ENCODE data around the gene DBN1.
"Not testable (repeated sequence)": the region's sequence is repeated elsewhere in the genome, so short reads cannot be mapped to it uniquely, and the experiment has no call there.

Gene DBN1

DNA sequence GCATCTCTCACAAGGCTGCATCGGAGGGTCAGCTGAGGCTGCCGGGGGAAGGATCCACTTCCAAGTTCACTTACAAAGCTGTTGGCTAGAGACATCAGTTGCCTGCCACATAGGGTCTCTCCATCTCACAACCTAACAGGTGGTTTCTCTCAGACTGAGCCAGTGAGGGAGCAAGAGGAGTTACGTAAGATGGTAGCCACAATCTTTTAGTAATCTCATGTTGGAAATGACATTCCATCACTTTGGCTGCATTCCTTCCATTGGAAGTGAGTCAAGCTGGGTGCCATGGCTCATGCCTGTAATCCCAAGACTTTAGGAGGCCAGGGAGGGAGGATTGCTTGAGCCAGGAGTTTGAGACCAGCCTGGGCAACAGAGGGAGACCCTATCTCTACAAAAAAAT, 54.4 kb downstream of the DBN1 start:
- DNase-seq (ENCODE audit: extremely low spot score), result no peak
- ChIA-PET CTCF (interaction anchor here (0.8 to 23.4 kb wide), 3 partner anchors 13 to 36 kb away, joined by 3 to 347 read pairs (median 3); partner anchors contain the start of gene F12), POLR2A (no interaction called here)
- TF ChIP-seq, protein P1, sequence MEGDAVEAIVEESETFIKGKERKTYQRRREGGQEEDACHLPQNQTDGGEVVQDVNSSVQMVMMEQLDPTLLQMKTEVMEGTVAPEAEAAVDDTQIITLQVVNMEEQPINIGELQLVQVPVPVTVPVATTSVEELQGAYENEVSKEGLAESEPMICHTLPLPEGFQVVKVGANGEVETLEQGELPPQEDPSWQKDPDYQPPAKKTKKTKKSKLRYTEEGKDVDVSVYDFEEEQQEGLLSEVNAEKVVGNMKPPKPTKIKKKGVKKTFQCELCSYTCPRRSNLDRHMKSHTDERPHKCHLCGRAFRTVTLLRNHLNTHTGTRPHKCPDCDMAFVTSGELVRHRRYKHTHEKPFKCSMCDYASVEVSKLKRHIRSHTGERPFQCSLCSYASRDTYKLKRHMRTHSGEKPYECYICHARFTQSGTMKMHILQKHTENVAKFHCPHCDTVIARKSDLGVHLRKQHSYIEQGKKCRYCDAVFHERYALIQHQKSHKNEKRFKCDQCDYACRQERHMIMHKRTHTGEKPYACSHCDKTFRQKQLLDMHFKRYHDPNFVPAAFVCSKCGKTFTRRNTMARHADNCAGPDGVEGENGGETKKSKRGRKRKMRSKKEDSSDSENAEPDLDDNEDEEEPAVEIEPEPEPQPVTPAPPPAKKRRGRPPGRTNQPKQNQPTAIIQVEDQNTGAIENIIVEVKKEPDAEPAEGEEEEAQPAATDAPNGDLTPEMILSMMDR (IDR thresholded peaks at IDR 0.05; ENCODE audit: control extremely low read depth, extremely low read depth, low read depth, missing control alignments), result no peak

DNA sequence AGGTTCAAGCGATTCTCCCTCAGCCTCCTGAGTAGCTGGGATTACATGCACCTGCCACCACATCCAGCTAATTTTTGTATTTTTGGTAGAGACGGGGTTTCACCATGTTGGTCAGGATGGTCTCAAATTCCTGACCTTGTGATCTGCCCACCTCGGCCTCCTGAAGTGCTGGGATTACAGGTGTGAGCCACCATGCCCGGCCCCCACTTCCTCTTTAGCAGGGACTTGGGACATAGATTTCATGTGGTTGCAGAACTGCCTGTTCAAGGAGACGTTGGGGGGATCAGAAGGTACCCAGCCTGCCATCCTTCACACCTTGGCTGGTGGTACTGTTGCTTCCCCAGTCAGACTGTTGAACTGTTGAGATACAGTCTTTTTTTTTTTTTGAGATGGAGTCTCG, 56.4 kb downstream of the DBN1 start:
- POLR2A ChIA-PET, result interaction anchor here (0.6 kb wide), 1 partner anchor 436 kb away, joined by 3 read pairs; no protein-coding TSS in a partner anchor
- CTCF ChIA-PET, result interaction anchor here (0.7 to 23.4 kb wide), 8 partner anchors 11 to 48 kb away, joined by 3 to 549 read pairs (median 3); partner anchors contain the start of genes F12 and PRR7
- DNase-seq (ENCODE audit: extremely low spot score), result not testable (repeated sequence)

DNA sequence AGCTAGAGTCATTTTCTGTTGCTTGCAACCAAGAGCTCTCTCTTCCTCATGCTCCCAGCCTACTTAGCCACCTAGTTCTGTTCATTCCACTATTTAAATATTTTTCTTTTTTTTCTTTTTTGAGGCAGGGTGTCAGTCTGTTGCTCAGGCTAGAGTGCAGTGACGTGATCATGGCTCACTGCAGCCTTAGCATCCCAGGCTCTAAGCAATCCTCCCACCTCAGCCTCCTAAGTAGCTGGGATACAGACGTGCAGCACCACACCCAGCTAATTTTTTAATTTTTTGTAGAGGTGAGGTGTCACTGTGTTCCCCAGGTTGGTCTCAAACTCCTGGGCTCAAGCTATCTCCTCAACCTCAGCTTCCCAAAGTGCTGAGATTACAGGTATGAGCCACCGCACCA, 59.0 kb downstream of the DBN1 start:
- POLR2A ChIA-PET, result no interaction called here
- no peak for DNase-seq (ENCODE audit: extremely low spot score)
- CTCF ChIA-PET, result interaction anchor here (1.0 to 23.4 kb wide), 9 partner anchors 9 to 45 kb away, joined by 3 to 549 read pairs (median 6); partner anchors contain the start of genes F12 and PRR7
- TF ChIP-seq, protein P1 (IDR thresholded peaks at IDR 0.05; ENCODE audit: control extremely low read depth, extremely low read depth, low read depth, missing control alignments), result no peak

DNA sequence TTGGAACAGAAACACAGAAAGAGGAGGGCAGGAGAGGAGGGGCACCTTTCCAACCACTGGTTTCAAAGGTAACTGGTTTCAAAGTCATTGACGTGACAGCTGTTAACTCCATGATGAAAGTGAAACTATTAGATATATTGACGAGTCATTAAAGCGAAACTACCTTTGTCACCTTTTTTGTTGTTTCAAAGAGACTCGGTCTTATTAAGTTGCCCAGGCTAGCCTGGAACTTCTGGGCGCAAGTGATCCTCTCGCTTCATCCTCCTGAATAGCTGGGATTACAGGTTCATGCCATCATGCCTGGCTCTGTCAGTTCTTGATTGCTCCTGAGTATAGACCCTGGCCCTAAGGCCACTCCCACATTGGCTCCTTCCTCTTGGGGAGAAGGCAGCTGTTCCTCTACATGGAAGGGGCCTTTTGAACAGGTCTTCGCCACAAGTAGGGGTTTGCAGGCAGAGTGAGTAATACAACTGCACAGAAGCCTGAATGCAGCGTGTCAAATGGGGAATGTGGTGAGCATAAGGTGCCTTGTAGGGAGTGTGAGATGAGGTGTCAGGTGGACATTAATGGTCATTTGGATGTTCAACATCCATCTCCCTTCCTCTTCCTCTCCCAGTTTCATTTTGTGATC, 60.7 kb downstream of the DBN1 start:
- no peak for DNase-seq (ENCODE audit: extremely low spot score)
- TF ChIP-seq, protein P1 (IDR thresholded peaks at IDR 0.05; ENCODE audit: control extremely low read depth, extremely low read depth, low read depth, missing control alignments), result no peak
- POLR2A ChIA-PET, result no interaction called here
- CTCF ChIA-PET, result interaction anchor here (0.8 to 23.4 kb wide), 6 partner anchors 7 to 45 kb away, joined by 3 to 549 read pairs (median 17); partner anchors contain the start of genes F12 and PRR7

DNA sequence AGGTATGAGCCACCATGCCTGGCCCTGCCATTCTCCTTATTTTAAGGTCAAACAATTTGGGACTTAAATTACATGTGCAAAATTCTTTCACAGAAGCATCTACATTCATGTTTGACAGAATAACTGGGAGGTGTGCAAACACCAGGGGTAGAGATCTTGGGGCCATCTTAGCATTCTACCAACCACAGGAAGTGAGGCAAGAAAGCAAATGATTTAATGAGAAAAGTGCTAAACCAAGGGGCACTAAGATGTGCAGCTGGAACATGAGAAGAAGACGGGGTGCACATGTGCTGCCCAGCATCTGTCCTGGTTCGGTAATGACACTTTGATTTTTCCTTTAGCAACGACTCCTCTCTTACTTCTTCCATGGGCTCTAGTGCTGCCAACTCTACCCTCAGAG, 62.9 kb downstream of the DBN1 start:
- TF ChIP-seq, protein P1 (IDR thresholded peaks at IDR 0.05; ENCODE audit: control extremely low read depth, extremely low read depth, low read depth, missing control alignments), result no peak
- CTCF ChIA-PET, result interaction anchor here (21.8 kb wide), 1 partner anchor 35 kb away, joined by 549 read pairs; the partner anchor contains the start of gene PRR7

DNA sequence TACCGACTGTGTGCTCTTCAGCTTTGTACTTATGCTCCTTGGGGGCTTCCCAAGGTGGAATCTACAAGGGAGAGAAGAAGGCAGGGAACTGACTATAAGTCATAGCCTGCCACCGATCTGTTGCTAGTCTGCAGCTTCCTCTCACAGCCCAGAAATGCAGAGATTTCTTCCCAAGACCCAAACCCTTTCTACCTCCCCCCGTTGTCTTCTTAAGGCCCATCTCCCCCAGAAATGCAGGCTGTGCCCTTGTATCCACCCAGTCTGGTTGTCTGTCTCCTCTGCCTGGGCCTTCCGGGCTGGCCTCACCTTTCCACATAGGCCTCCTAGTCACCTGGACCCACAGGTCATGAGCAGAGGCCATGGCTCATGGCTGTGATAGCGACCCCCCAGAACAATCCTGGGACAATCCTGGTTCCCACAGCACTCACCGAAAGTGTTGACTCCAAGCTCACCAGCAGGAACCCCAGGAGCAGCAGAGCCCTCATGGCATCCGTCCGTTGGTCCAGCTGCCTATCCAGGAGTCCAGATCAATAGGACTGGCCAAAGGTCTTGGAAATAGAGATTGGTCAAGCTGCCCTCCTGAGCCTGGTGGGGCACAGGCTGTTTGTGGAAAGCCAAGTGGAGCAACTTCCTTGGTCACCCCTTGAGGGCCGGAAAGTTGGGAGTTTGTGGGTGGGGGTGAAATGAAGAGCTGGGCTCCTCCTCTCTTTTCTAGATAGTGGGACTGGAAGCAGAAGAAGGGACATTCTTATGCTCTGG, 64.2 kb downstream of the DBN1 start, which contains the start of gene F12:
TSS of gene F12 (minus strand) at position 522 of the 759 bp plus-strand sequence. CDS start at position 485, 37 bp downstream.
- no peak for DNase-seq (ENCODE audit: extremely low spot score)
- TF ChIP-seq, protein P1 (IDR thresholded peaks at IDR 0.05; ENCODE audit: control extremely low read depth, extremely low read depth, low read depth, missing control alignments), result no peak
- ChIA-PET CTCF (interaction anchor here (0.9 to 21.8 kb wide), 9 partner anchors 14 to 101 kb away, joined by 3 to 549 read pairs (median 5); partner anchors contain the start of genes GRK6, PRR7 and SLC34A1), POLR2A (interaction anchor here (1.1 to 1.2 kb wide), 2 partner anchors 17 to 37 kb away, joined by 3 to 6 read pairs; partner anchors contain the start of gene GRK6)

More for the DNA sequence above, 62.9 kb downstream of the DBN1 start:
- POLR2A ChIA-PET, result no interaction called here
- DNase-seq (ENCODE audit: extremely low spot score), result no peak

Measured in GM10248 (cell line).